Right lobe of liver (tissue), 4 donors: ENCODE data around the gene DUSP7.

Experiments
- POLR2A ChIP-seq: fragments of 450-650 bp; IDR thresholded peaks from one replicate; pipeline ENCODE4 v1.6.1; 2017; ENCODE audit warnings: antibody characterized with exemption, mild to moderate bottlenecking
- TF ChIP-seq, protein P1 (sequence below), 4 donors: fragments of 200-600 bp in 3 of 4; fragments of 450-650 bp in 1 of 4; IDR thresholded peaks; one replicate each; pipeline versions ENCODE4 v1.5.1 to v1.8.0; 2016 to 2022; ENCODE audit warnings: antibody characterized with exemption in 4 of 4, mild to moderate bottlenecking in 2 of 4
- donor health status: DM: no; HTN: no; CAD: no.
- donor health status: DM: no; HTN: no; CAD: no.
- donor health status: DM: no; HTN: yes; CAD: no.

DNA sequence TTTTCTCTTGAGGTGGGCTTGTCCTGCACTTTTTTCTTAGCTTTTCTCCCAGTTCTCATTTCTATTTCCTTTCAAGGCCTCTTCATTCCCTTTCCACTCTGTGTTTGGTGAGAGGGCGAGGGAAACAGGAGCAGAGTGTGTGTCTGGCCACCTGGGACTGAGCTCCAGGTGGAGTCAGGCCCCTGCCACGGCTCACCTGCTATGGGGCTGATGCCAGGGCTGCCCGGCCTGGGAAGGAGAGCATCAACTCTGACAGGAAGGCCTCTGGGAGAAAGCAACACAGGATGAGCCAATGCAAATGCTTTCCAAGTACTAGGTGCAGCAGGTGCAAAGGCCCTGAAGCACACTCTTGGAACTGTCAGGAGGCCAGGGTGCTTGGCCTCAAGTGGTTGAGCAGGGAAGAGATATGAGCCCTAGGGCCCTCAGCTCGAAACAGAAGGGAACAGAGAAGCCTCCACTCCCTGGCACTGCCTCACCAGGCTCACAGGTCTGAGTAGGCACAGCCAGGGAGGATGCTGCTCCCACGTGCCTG lies 27.3 kb upstream of the DUSP7 start:
- TF ChIP-seq, protein P1, sequence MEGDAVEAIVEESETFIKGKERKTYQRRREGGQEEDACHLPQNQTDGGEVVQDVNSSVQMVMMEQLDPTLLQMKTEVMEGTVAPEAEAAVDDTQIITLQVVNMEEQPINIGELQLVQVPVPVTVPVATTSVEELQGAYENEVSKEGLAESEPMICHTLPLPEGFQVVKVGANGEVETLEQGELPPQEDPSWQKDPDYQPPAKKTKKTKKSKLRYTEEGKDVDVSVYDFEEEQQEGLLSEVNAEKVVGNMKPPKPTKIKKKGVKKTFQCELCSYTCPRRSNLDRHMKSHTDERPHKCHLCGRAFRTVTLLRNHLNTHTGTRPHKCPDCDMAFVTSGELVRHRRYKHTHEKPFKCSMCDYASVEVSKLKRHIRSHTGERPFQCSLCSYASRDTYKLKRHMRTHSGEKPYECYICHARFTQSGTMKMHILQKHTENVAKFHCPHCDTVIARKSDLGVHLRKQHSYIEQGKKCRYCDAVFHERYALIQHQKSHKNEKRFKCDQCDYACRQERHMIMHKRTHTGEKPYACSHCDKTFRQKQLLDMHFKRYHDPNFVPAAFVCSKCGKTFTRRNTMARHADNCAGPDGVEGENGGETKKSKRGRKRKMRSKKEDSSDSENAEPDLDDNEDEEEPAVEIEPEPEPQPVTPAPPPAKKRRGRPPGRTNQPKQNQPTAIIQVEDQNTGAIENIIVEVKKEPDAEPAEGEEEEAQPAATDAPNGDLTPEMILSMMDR (IDR thresholded peaks at IDR 0.05): no peak
- TF ChIP-seq POLR2A: no peak
